NCI-H748 (cell line): ENCODE data around the gene ZBTB7B.
A peak's percentile ranks its signal among the peaks of the same experiment; 100 is the strongest.

Experiments
- DNase-seq: peaks from one replicate; lab custom pipeline; 2025; ENCODE audit not compliant: unreplicated experiment; lab: John Stamatoyannopoulos, UW

Gene ZBTB7B

DNA sequence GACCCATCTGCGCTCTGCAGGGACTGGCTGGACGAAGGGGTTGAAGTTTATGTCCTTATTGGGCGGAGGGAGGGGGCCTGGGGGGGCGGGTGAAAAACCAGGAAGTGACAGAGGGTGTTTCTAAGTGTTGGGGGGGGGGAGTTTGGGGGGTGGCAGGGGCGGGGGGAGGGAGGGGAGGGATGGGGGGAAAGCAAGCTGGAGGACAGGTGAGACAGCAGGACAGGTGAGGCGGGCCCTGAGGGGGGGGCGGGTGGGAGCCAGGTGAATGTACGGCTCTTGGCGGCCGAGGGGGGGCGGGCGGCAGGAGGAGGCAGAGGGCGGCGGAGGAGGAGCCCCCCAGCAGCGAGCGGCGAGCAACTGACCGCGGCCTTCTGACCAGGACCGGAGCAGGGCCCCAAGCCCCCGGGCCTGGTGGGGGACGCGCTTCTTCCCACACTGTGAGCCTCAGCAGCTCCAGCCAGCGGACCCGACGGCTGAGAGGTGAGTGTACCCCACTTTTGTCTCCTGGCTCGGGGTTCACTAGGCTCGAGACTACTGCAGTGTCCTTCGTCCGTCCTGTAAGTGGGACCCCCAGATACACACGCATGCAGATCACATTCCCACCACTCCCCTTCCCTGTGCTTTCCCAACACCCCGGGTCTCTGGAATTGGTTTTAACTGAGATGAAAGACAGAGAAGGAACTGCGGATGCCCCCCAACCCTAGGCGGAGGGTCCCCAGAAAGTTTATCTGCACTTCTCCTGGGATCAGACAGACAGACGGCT, at the start of gene ZBTB7B:
TSS of gene ZBTB7B (plus strand) at position 339 of the 763 bp plus-strand sequence. CDS start 11,859 bp downstream, outside the sequence.
- DNase-seq, result peak; percentile 65

DNA sequence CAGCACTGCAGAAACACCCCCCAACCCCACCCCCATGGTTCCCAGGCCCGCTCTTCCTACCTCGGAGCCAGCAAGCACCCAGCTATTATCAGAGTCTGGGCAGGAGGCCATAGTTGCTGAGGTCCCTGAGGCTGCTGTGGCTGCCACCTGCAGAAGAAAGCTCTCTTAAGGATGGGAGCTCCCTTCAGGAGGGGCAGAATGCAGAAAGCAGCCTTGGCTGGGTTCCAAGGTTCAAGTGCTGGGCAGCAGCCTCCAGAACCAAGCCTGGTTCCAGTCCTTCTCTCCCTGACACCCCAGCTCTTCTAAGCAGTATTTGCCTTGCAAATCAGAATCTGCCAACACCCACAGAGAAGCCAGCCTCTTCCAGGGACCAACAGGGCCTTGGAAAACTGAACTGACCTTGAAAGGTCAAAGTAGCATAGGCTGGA, 49.0 kb upstream of the ZBTB7B start:
- no peak for DNase-seq

- no peak for DNase-seq
Measured at GRCh38 chr1:154954541-154954940, 48.1 kb upstream of the ZBTB7B start.

DNA sequence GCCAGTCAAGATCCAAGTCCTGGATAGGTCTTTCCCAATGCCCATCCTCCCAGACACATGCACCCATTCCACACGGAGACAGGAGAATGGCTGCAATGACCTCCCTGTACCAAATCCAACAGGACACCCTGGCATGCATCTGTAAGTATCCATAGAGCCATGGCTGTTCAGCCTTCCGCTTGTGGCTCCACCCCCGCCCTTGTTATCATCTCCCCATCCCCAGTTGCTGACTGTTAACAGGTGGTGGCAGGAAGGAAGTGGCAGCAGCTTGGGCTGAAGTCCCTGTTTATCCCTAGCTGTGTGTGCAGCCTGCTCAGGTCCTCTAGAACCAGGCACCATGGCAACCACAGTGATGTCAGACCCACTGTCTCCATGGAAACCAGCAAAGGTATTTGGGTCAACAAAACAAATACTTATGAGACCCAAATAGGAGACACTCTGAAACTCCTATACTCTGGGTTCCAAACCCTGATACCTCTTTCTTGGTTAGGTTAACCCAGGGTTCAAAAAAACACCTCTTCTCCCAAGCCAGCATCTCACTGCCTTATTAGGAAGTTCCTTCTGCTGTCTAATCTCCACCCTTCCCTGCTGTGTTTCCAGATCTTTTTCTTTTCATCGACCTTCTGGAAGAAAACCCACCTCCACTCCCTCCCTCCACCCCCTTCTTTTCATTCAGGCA, 47.4 kb upstream of the ZBTB7B start:
- DNase-seq, result peak; percentile 89

DNA sequence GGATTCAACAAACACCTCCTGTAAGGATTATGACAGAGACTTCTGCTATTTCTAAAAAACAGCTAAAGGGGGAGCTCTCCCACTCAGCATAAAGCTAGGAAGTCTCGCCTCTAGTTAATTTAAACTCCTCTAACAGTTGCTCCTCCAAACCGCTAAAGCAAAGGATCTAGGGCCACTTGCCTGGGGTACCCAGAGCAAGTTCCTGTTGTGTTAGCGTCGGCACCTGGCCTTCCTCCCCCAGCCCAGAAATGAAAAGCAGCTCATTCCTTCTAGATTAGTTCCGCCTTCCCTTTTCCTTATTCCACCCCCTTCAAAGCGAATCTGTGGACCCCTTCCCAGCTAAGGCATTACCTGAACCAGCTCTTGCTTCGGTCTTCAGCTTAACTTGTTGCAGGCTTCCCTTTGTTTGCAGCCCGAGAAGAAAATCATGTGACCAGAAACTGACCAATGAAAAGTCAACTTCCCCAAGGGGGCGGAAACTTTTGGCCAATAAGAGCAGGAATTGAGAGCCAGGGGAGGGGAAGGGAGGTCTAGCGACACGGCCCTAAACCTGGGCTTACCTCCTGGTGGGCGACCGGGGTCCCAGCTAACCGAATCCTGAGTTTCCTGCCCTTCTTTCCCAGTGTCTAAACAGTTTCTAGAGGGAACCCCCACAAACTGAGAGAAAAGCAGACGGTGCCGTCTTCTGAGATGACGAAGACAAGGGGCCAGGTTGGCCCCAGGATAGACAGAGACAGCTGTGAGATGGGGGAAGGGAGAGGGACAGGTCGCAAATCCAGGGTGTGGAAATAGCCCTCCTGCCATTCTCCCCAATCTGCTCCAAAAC, 46.7 kb upstream of the ZBTB7B start, which contains the start of gene PBXIP1:
TSS of gene PBXIP1 (minus strand) at position 382 of the 826 bp plus-strand sequence. CDS start 2,378 bp downstream, outside the sequence.
- peak; percentile 92 for DNase-seq

- DNase-seq, result no peak
Measured at GRCh38 chr1:154956544-154956941, 46.1 kb upstream of the ZBTB7B start.

- DNase-seq, result no peak
Measured at GRCh38 chr1:154957091-154957657, 45.4 kb upstream of the ZBTB7B start.

DNA sequence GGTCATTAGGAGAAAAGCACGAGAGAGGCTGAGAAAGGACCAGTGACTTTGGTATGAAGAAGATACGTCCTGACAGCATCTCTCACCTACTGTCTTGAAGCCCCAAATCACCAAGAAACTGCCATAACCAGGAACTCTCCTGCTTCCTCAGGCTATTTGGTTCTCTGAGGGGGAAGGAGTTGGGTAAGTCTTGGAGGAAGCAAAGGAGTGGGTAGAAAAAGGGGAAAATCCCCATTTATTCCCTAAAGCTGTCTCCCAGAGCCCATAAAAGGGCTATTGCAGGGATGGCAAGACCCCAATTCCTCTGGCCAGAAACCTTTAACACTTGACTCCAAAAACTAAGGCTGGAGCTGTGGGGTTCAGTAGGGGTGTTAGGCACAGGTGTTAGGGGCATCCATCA, 44.6 kb upstream of the ZBTB7B start:
- no peak for DNase-seq

DNA sequence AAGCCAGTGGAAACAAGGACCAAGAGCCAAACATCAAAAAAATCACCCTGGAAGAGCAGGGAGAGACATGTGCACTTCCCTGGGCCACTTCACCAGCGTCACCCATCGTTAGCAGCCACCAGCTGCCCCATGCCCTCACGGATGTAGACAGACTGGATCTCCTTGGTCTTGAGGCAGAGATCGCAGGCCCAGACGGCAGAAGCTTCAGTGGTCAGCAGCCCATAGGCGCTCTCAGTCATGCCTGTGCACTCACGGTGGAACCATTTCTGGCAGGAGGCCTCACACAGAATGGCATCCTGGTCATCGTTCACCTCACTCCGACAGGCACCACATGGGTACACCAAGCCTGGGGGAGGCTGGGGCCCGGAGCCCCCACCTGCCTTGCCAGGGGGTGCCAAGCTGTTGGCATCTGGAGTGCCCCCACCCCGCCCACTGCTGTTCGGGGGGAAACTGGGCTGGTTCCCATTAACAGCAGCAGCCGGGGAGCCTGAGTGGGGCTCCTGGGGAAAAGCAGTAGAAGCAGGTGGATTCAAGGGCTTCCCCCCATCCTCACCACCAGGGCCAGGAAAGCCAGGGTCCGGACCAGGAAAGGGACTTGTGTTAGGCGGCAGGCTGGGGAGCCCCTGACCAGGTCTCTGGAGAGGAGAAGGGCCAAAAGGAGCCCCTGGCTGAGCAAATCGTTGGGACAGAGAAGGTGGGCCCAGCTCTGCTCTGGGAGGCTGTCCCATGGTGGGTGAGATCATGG, 43.7 kb upstream of the ZBTB7B start:
- DNase-seq, result no peak

DNA sequence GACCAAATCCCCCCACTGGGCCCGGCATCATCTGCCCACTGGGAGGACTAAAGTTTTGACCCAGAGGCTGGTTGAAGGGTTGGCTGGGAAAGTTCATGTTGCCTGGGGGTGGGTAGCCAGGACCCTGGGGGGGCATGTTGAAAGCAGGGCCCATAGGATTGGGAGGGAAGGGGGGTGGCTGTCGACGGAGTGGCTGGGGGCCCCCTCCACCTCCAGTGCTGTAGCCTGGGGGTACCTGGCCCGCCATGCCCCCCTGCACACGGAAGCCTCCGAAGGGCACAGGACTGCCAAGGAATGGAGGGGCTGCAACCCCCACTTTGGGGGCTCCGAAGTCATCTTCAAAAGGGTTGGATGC, 43.2 kb upstream of the ZBTB7B start:
- no peak for DNase-seq

- no peak for DNase-seq
Measured at GRCh38 chr1:154960446-154961136, 42.0 kb upstream of the ZBTB7B start.

DNA sequence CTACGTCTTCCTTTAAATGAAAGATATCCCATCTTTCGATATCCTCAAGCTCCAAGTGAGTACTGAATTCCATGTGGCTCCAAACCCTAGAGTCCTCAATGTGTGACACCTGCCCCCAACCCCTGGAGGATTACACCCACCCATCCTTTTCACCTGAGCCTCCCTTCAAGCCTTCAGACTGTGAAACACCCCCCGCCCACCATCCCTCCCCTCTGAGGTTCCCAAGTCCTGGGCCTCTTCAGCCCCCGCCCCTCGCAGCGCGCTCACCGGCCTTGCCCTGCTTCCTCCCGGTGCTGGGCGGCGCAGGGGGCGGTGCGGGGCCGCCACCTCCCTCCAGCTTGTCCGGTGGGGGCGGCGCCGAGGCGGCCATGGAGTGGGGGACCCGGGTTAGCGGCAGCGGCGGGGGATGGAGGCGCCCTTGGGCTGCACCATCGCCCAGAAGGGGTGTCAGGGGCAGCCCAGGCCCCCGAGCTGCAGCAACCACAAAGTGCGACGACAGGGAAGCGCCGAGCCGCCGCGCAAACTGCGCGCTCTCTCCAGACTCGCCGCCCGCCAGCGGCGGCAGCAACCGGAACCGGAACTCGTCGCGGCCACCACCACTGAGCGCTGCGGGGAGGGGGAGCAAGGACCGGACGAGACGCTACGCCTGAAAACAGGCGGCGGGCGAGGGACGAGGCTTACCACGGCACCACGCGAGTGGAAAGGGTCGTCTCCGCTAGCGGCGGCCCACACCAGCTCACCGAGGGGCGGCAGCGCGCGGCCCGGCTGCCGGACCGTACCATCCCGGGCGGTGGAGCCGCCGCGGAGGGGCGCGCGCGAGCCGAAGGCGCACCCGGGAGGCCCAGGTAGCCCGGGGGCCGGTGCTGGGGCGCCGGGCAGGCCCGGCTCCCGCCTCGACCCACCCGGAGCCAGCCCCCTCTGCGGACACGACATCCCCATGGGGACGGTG, 41.1 kb upstream of the ZBTB7B start, which contains the start of gene PYGO2:
TSS of gene PYGO2 (minus strand) at position 576 of the 949 bp plus-strand sequence. CDS start at position 370, 206 bp downstream.
- peak; percentile 84 for DNase-seq

- peak; percentile 58 for DNase-seq
Measured at GRCh38 chr1:154962156-154962749, 40.3 kb upstream of the ZBTB7B start.

DNA sequence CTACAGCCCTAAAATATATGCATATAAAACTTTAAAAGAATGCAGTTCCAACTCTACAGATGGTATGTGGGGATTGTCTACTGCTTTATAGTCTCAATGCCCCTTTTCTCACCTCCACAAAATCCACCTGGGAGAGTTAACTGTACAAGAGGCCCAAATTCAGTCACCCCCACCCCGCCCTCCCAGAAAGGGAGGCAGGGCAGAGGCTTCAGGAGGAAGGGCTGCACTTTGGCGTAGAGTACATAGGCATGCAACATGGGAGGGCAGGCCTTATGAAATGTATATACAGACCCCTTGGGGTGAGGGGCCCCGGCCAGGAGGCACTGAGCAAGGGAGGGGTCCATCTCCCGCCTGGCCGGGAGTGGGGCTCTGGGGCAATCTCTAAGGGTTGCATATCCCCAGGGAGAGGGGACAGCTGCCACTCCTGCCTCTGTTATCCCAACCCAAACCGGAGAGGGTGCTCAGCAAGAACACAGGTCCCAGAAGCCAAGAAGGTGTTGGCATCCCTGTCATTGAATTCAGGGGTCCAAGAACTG, 39.7 kb upstream of the ZBTB7B start:
- no peak for DNase-seq

DNA sequence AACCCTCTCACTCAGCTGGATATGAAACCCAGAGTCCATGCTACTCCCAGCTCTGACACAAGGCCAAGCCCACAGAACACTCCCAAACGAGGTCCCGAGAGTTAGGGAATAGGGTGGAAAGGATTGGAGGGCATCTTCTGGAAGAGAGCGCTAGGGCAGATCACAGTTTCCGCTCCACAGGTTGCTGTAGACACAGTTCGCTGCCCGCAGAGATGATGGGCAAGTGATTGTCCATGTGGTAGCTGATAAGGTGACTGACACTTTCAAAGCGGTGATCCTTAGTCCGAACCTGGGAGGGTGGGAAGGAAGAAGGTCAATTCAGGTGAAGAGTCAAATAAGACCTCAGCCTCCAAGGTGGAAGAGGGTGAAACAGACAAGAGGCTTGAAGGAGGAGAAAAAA, 39.0 kb upstream of the ZBTB7B start:
- no peak for DNase-seq

- DNase-seq, result no peak
Measured at GRCh38 chr1:154964359-154964758, 38.2 kb upstream of the ZBTB7B start.

DNA sequence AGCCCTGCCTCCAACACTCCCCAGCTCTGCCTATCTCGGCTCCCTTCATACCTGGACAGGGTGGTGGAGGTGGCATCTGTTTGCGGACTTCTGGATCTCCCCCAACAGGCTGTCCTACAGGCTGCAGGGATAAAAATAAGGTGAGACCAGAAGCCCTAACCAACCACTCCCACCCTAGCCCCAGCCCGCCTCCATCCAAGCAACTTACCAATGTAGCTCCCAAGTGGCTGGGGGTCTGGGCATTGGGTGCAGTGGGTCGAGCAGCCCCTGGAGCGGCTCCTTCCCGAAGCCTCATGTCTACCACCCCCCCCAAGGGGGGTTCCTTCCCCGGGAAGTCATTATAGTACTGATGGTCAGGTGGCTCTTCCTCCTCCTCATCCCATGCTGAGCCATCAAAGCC, 36.5 kb upstream of the ZBTB7B start:
- no peak for DNase-seq

- no peak for DNase-seq
Measured at GRCh38 chr1:154967331-154967950, 35.2 kb upstream of the ZBTB7B start.
